IPS-15b (cell line): ENCODE measurements around the gene CNTNAP2.

Source experiments
- H3K27me3 ChIP-seq: one replicate; pipeline ENCODE4 v1.6.1; 2013; ENCODE audit warnings: low read length; ENCODE audit not compliant: control insufficient read depth, insufficient read depth
- H3K36me3 ChIP-seq: one replicate; pipeline ENCODE4 v1.6.1; 2013; ENCODE audit warnings: low read length; ENCODE audit not compliant: control insufficient read depth, insufficient read depth
- H3K4me1 ChIP-seq: one replicate; pipeline ENCODE4 v1.6.1; 2013; ENCODE audit warnings: mild to moderate bottlenecking, low read length; ENCODE audit not compliant: control insufficient read depth, insufficient read depth
- H3K4me3 ChIP-seq: one replicate; pipeline ENCODE4 v1.5.1; 2013; ENCODE audit warnings: low read depth, low read length
- H3K9ac ChIP-seq: one replicate; pipeline ENCODE4 v1.6.1; 2013; ENCODE audit warnings: low read depth, mild to moderate bottlenecking, low read length
- H3K9me3 ChIP-seq: one replicate; pipeline ENCODE4 v1.6.1; 2013; ENCODE audit warnings: mild to moderate bottlenecking, low read length; ENCODE audit not compliant: control insufficient read depth, insufficient read depth

Gene CNTNAP2

DNA sequence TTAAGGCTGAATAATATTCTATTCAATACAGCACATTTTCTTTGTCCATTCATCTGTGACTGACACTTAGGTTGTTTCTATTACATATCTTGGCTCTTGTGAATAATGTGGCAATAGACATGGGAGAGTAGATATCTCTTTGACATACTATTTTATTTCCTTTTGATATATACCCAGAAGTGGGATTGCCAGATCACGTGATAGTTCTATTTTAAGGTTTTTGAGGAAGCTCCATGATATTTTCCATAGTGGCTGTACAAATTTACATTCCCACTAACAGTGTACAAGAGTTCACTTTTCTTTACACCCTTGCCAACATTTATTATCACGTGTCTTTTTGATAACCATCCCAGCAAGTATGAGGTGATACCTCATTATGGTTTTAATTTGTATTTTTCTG is 1114.7 kb downstream of the CNTNAP2 start:
- no peak overlapping the region for H3K9ac ChIP-seq
- H3K4me3 ChIP-seq, result no peak overlapping the region
- no peaks in the 10 kb centered on the region for H3K27me3 ChIP-seq
- H3K9me3 ChIP-seq, result no peaks in the 10 kb centered on the region
- H3K4me1 ChIP-seq, result no peaks in the 10 kb centered on the region
- no peaks in the 10 kb centered on the region for H3K36me3 ChIP-seq

DNA sequence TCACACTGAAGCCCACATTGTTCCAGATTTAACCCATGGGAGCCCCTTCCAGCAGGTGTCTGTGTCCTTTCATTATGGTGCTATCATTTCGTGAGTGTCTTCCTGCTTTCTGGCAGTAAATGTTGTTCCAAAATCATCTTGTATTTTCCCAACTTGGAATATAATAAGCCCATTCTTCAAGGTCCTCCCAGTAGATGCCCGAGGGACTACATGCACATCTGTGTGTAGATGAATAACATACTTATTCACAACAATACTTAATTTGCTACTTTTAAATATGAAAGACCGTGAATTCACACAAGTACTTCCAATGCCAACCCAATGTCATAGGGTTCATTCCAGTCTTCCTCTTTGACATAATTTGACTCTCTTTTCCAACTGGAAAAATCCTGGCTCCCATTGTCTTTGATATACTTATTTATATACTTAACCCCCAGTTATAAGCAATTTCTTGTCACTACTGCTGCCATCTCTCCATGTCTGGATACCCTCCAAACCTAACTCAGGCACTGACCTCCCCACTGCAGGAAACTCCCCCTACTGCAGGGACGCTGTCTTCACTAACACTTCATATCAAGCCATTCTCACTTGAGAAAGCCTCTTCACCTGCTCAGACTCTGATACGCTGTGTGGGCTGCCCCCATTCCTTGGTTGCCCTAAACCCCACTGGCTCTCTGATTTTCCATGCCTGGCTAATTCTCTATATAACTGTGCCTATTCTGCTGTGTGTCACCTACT is 1119.2 kb downstream of the CNTNAP2 start:
- Histone ChIP-seq H3K4me1 (no peaks in the 10 kb centered on the region), H3K9me3 (no peaks in the 10 kb centered on the region), H3K4me3 (no peak overlapping the region)

GRCh38 chr7:147240468-147240867 is 1123.9 kb downstream of the CNTNAP2 start:
- H3K9me3 ChIP-seq, result no peaks in the 10 kb centered on the region
- H3K27me3 ChIP-seq, result no peaks in the 10 kb centered on the region
- no peak overlapping the region for H3K4me3 ChIP-seq
- no peaks in the 10 kb centered on the region for H3K4me1 ChIP-seq
- H3K9ac ChIP-seq, result no peak overlapping the region
- no peaks in the 10 kb centered on the region for H3K36me3 ChIP-seq

More for the DNA sequence above, 1119.2 kb downstream of the CNTNAP2 start:
- Histone ChIP-seq H3K36me3 (no peaks in the 10 kb centered on the region), H3K27me3 (no peaks in the 10 kb centered on the region), H3K9ac (no peak overlapping the region)

GRCh38 chr7:147245274-147245673 is 1128.7 kb downstream of the CNTNAP2 start:
- Histone ChIP-seq H3K4me1 (no peaks in the 10 kb centered on the region), H3K4me3 (no peak overlapping the region), H3K27me3 (no peaks in the 10 kb centered on the region), H3K9me3 (no peaks in the 10 kb centered on the region), H3K36me3 (no peaks in the 10 kb centered on the region), H3K9ac (no peak overlapping the region)

GRCh38 chr7:147249956-147250355 is 1133.4 kb downstream of the CNTNAP2 start:
- no peaks in the 10 kb centered on the region for H3K27me3 ChIP-seq
- H3K36me3 ChIP-seq, result no peaks in the 10 kb centered on the region
- no peak overlapping the region for H3K9ac ChIP-seq
- no peak overlapping the region for H3K4me3 ChIP-seq
- no peaks in the 10 kb centered on the region for H3K9me3 ChIP-seq
- H3K4me1 ChIP-seq, result no peaks in the 10 kb centered on the region

- Histone ChIP-seq H3K27me3 (no peaks in the 10 kb centered on the region), H3K9me3 (no peaks in the 10 kb centered on the region), H3K36me3 (no peaks in the 10 kb centered on the region), H3K9ac (no peak overlapping the region), H3K4me3 (no peak overlapping the region), H3K4me1 (no peaks in the 10 kb centered on the region)
These were observed 1135.2 kb downstream of the CNTNAP2 start for GRCh38 chr7:147251751-147252325.

GRCh38 chr7:147261693-147262092 is 1145.1 kb downstream of the CNTNAP2 start:
- Histone ChIP-seq H3K4me1 (no peaks in the 10 kb centered on the region), H3K9ac (no peak overlapping the region), H3K4me3 (no peak overlapping the region), H3K9me3 (no peaks in the 10 kb centered on the region), H3K36me3 (no peaks in the 10 kb centered on the region), H3K27me3 (no peaks in the 10 kb centered on the region)

DNA sequence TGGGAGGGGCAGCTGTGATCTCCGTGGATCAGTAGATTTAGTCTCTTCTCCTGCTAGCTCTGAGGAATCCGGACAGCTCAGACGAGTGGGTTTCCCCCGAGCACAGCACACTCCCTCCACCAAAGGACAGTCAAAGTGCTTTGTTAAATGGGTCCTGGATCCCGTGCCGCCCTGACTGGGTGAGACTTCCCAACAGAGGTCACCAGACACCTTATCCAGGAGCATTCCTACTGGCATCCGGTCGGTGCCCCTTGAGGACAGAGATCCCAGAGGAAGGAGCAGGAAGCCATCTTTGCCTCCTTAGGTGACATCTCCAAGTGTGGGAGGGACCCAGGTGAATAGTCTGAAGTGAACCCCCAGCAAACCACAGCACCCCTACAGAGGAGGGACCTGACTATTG is 1148.9 kb downstream of the CNTNAP2 start:
- no peak overlapping the region for H3K4me3 ChIP-seq
- no peaks in the 10 kb centered on the region for H3K36me3 ChIP-seq
- H3K9ac ChIP-seq, result no peak overlapping the region
- no peaks in the 10 kb centered on the region for H3K9me3 ChIP-seq
- H3K27me3 ChIP-seq, result no peaks in the 10 kb centered on the region
- H3K4me1 ChIP-seq, result no peaks in the 10 kb centered on the region

DNA sequence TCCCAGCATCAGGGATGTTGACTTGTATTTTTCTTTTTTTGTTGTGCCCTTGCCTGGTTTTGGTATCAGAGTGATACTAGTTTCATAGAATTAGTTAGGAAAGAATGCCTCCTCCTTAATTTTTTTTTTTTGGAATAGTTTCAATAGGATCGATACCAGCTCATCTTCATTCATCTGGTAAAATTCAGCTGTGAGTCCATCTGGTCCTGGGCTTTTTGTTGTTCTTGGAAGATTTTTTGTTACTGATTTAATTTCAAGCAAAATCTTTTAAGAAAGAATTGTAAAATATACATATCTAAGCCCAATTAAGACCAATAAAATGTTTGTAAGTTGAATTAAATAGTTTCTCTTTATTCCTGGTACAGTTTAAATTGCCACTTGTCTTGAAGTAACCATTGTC is 1159.5 kb downstream of the CNTNAP2 start:
- Histone ChIP-seq H3K4me3 (no peak overlapping the region), H3K27me3 (no peaks in the 10 kb centered on the region), H3K4me1 (no peaks in the 10 kb centered on the region), H3K9ac (no peak overlapping the region), H3K36me3 (no peaks in the 10 kb centered on the region), H3K9me3 (no peaks in the 10 kb centered on the region)

GRCh38 chr7:147276783-147277370 is 1160.3 kb downstream of the CNTNAP2 start:
- Histone ChIP-seq H3K4me3 (no peak overlapping the region), H3K27me3 (no peaks in the 10 kb centered on the region), H3K9me3 (no peaks in the 10 kb centered on the region), H3K36me3 (no peaks in the 10 kb centered on the region), H3K4me1 (no peaks in the 10 kb centered on the region), H3K9ac (no peak overlapping the region)

- no peaks in the 10 kb centered on the region for H3K9me3 ChIP-seq
- no peak overlapping the region for H3K4me3 ChIP-seq
- no peak overlapping the region for H3K9ac ChIP-seq
These were observed 1162.9 kb downstream of the CNTNAP2 start for GRCh38 chr7:147279514-147279913.

DNA sequence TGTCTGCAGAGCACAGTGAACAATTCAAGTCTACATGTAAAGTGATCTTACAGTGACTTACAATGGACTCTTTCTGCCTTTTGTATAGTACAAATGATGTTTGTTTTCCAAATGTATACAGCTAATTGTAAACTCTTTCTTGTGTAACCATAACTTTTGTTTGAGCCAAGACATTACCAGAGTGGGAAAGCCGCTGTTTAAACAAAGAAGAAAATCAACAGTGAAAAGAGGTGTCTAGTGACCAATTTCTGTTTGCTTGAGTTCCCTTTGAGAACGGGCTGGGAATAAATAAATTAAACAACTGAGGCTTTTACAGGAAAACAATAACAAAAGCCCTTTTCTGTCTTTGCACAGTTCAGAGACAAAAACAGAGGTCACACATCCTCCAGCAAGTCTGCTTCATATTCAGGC is 1163.4 kb downstream of the CNTNAP2 start:
- Histone ChIP-seq H3K4me3 (no peak overlapping the region), H3K27me3 (no peaks in the 10 kb centered on the region), H3K9ac (no peak overlapping the region), H3K9me3 (no peaks in the 10 kb centered on the region), H3K36me3 (no peaks in the 10 kb centered on the region), H3K4me1 (no peaks in the 10 kb centered on the region)

More at GRCh38 chr7:147279514-147279913, 1162.9 kb downstream of the CNTNAP2 start:
- H3K27me3 ChIP-seq, result no peaks in the 10 kb centered on the region
- H3K4me1 ChIP-seq, result no peaks in the 10 kb centered on the region
- no peaks in the 10 kb centered on the region for H3K36me3 ChIP-seq
